Rectal smooth muscle tissue (tissue), 1 donor: ENCODE measurements around the gene P4HA2.

Experiments used
- H3K27ac ChIP-seq: one replicate; pipeline ENCODE4 v1.7.0; 2013; ENCODE audit warnings: low read depth, low read length, inconsistent platforms
- H3K27me3 ChIP-seq: one replicate; pipeline ENCODE4 v1.7.0; 2013; ENCODE audit warnings: low read length; ENCODE audit not compliant: control insufficient read depth, insufficient read depth
- H3K36me3 ChIP-seq: one replicate; pipeline ENCODE4 v1.7.0; 2013; ENCODE audit warnings: low read length; ENCODE audit not compliant: control insufficient read depth, insufficient read depth
- H3K4me1 ChIP-seq: one replicate; pipeline ENCODE4 v1.7.0; 2013; ENCODE audit warnings: low read length; ENCODE audit not compliant: control insufficient read depth, insufficient read depth
- H3K4me3 ChIP-seq: one replicate; pipeline ENCODE4 v1.7.0; 2013; ENCODE audit warnings: low read length
- H3K9ac ChIP-seq: one replicate; pipeline ENCODE4 v1.7.0; 2013; ENCODE audit warnings: low read length

P4HA2 gene

GRCh38 chr5:132209901-132210545 lies 17.6 kb downstream of the P4HA2 start:
- Histone ChIP-seq H3K27me3 (no peaks in the 10 kb centered on the region), H3K27ac (no peak overlapping the region), H3K36me3 (peaks cover 27% of the 10 kb centered on the region), H3K4me3 (no peak overlapping the region), H3K9ac (no peak overlapping the region), H3K4me1 (peaks cover 8% of the 10 kb centered on the region)

GRCh38 chr5:132209131-132209530 lies 18.5 kb downstream of the P4HA2 start:
- H3K9ac ChIP-seq: no peak overlapping the region
- H3K36me3 ChIP-seq: peaks cover 27% of the 10 kb centered on the region
- H3K4me1 ChIP-seq: no peaks in the 10 kb centered on the region
- no peaks in the 10 kb centered on the region for H3K27me3 ChIP-seq
- H3K27ac ChIP-seq: no peak overlapping the region
- no peak overlapping the region for H3K4me3 ChIP-seq

GRCh38 chr5:132207778-132208177 lies 19.9 kb downstream of the P4HA2 start:
- no peak overlapping the region for H3K9ac ChIP-seq
- H3K27ac ChIP-seq: no peak overlapping the region
- peaks cover 21% of the 10 kb centered on the region for H3K36me3 ChIP-seq
- H3K4me3 ChIP-seq: no peak overlapping the region
- H3K27me3 ChIP-seq: no peaks in the 10 kb centered on the region
- no peaks in the 10 kb centered on the region for H3K4me1 ChIP-seq

- Histone ChIP-seq H3K27ac (no peak overlapping the region), H3K9ac (no peak overlapping the region), H3K4me1 (no peaks in the 10 kb centered on the region), H3K27me3 (no peaks in the 10 kb centered on the region), H3K36me3 (peaks cover 11% of the 10 kb centered on the region), H3K4me3 (no peak overlapping the region)
These were observed 20.9 kb downstream of the P4HA2 start for GRCh38 chr5:132206782-132207181.

GRCh38 chr5:132205385-132206125 lies 22.1 kb downstream of the P4HA2 start:
- H3K27ac ChIP-seq: no peak overlapping the region
- H3K4me1 ChIP-seq: no peaks in the 10 kb centered on the region
- H3K36me3 ChIP-seq: peaks cover 10% of the 10 kb centered on the region
- H3K27me3 ChIP-seq: no peaks in the 10 kb centered on the region
- H3K9ac ChIP-seq: no peak overlapping the region
- H3K4me3 ChIP-seq: no peak overlapping the region

GRCh38 chr5:132204371-132205135 lies 23.1 kb downstream of the P4HA2 start:
- H3K27ac ChIP-seq: no peak overlapping the region
- H3K36me3 ChIP-seq: peaks cover 10% of the 10 kb centered on the region
- no peak overlapping the region for H3K9ac ChIP-seq
- no peak overlapping the region for H3K4me3 ChIP-seq
- H3K4me1 ChIP-seq: no peaks in the 10 kb centered on the region
- no peaks in the 10 kb centered on the region for H3K27me3 ChIP-seq

- no peaks in the 10 kb centered on the region for H3K27me3 ChIP-seq
- H3K36me3 ChIP-seq: peaks cover 10% of the 10 kb centered on the region
- H3K4me3 ChIP-seq: no peak overlapping the region
- no peak overlapping the region for H3K27ac ChIP-seq
- H3K9ac ChIP-seq: no peak overlapping the region
- H3K4me1 ChIP-seq: no peaks in the 10 kb centered on the region
These were observed 23.7 kb downstream of the P4HA2 start for GRCh38 chr5:132203916-132204315.

- Histone ChIP-seq H3K27ac (no peak overlapping the region), H3K4me1 (no peaks in the 10 kb centered on the region), H3K27me3 (no peaks in the 10 kb centered on the region), H3K9ac (no peak overlapping the region), H3K36me3 (peaks cover 11% of the 10 kb centered on the region), H3K4me3 (no peak overlapping the region)
These were observed 24.2 kb downstream of the P4HA2 start for GRCh38 chr5:132203464-132203818.

GRCh38 chr5:132202711-132203463 lies 24.8 kb downstream of the P4HA2 start:
- H3K4me1 ChIP-seq: no peaks in the 10 kb centered on the region
- H3K27ac ChIP-seq: no peak overlapping the region

GRCh38 chr5:132199116-132199680 lies 28.5 kb downstream of the P4HA2 start:
- H3K27me3 ChIP-seq: no peaks in the 10 kb centered on the region
- no peaks in the 10 kb centered on the region for H3K4me1 ChIP-seq
- no peak overlapping the region for H3K27ac ChIP-seq
- H3K4me3 ChIP-seq: no peak overlapping the region
- H3K36me3 ChIP-seq: peaks cover 26% of the 10 kb centered on the region
- no peak overlapping the region for H3K9ac ChIP-seq

More at GRCh38 chr5:132202711-132203463, 24.8 kb downstream of the P4HA2 start:
- Histone ChIP-seq H3K4me3 (no peak overlapping the region), H3K9ac (no peak overlapping the region), H3K27me3 (no peaks in the 10 kb centered on the region), H3K36me3 (peaks cover 16% of the 10 kb centered on the region)

GRCh38 chr5:132198571-132198970 lies 29.1 kb downstream of the P4HA2 start:
- no peaks in the 10 kb centered on the region for H3K4me1 ChIP-seq

GRCh38 chr5:132195727-132196126 lies 31.9 kb downstream of the P4HA2 start:
- Histone ChIP-seq H3K4me1 (no peaks in the 10 kb centered on the region), H3K27ac (no peak overlapping the region), H3K36me3 (peaks cover 33% of the 10 kb centered on the region), H3K27me3 (no peaks in the 10 kb centered on the region), H3K4me3 (no peak overlapping the region), H3K9ac (no peak overlapping the region)

More at GRCh38 chr5:132198571-132198970, 29.1 kb downstream of the P4HA2 start:
- H3K27me3 ChIP-seq: no peaks in the 10 kb centered on the region
- H3K36me3 ChIP-seq: peaks cover 25% of the 10 kb centered on the region
- H3K4me3 ChIP-seq: no peak overlapping the region
- H3K27ac ChIP-seq: no peak overlapping the region
- no peak overlapping the region for H3K9ac ChIP-seq
